HepG2 (cell line): Measurements from ENCODE around the gene EPS8. TPM values are rescaled to one million over a fixed set of nuclear protein-coding genes. Genes with fewer than 3 reads are reported as not detected.

ENCODE experiments used
- ATAC-seq: fragments of 200-7000 bp; cut with Tn5 transposase; 3 replicates; pipeline ENCODE4 v1.9.1; 2020; ENCODE audit warnings: mild to moderate bottlenecking, moderate library complexity
- BruUV-seq: library from RNA; stranded (reverse); fragments of 400-500 nt; replicated peaks from 2 replicates; lab custom pipeline; 2021; lab: Mats Ljungman, UMichigan
- CTCF ChIA-PET: fragments of 300-600 bp; formaldehyde crosslinking; extraction: SDS; loops from one replicate; lab custom pipeline; 2021; ENCODE audit warnings: low total read pairs, inconsistent platforms, low intra/inter-chr PET ratio; lab: Yijun Ruan, JAX
- POLR2A ChIA-PET: fragments of 350-600 bp; sonication (Branson Sonifier 250); formaldehyde crosslinking; loops from one replicate; lab custom pipeline; 2020; ENCODE audit warnings: antibody characterized with exemption, inconsistent platforms; lab: Yijun Ruan, JAX
- DNase-seq: peaks from one replicate; pipeline ENCODE4 v3.0.0-alpha.2; 2015; ENCODE audit warnings: low spot score
- FAIRE-seq: peaks from 3 replicates; lab custom pipeline; 2011; peaks lifted over from hg19 to GRCh38; lab: Jason Lieb, UNC
- H2AFZ ChIP-seq: one replicate; pipeline ENCODE4 v1.6.1; 2011; ENCODE audit warnings: low read length, inconsistent platforms
- H3K27ac ChIP-seq: fragments of 300-600 bp; 3 replicates; pipeline ENCODE4 v1.8.0; 2011; ENCODE audit warnings: mixed run types, mild to moderate bottlenecking, mixed read lengths, low read length, inconsistent platforms; ENCODE audit not compliant: insufficient read depth; ENCODE audit errors: extremely low read length
- H3K27me3 ChIP-seq, 2 experiments: fragments of 200-600 bp in 1 of 2; 2 replicates in 1 of 2; 3 replicates in 1 of 2; pipeline versions ENCODE4 v1.6.0 to v1.8.0; 2011; ENCODE audit warnings: low read length in 2 of 2, mild to moderate bottlenecking in 2 of 2, moderate library complexity in 2 of 2, inconsistent platforms in 1 of 2; ENCODE audit not compliant: insufficient read depth in 2 of 2, control insufficient read depth in 1 of 2
- H3K36me3 ChIP-seq, 2 experiments: fragments of 200-600 bp in 1 of 2; replicated peaks in 1 of 2; 2 replicates in 1 of 2; 3 replicates in 1 of 2; pipeline versions ENCODE4 v1.5.1 to v1.8.0; 2011; ENCODE audit warnings: low read length in 2 of 2, inconsistent platforms in 1 of 2; ENCODE audit not compliant: insufficient read depth in 2 of 2, control insufficient read depth in 1 of 2
- H3K4me1 ChIP-seq: 2 replicates; pipeline ENCODE4 v1.5.1; 2012; ENCODE audit warnings: low read length, inconsistent platforms; ENCODE audit not compliant: insufficient read depth
- H3K4me2 ChIP-seq: 2 replicates; pipeline ENCODE4 v1.6.0; 2011; ENCODE audit warnings: low read depth, low read length, inconsistent platforms
- H3K4me3 ChIP-seq, 3 experiments: fragments of 200-600 bp in 1 of 3; sonication (generic), shearing (Covaris generic) in 1 of 3; replicated peaks in 1 of 3; 2 replicates each; pipeline ENCODE4 v1.5.1; 2011 to 2016; ENCODE audit warnings: low read length in 3 of 3, inconsistent platforms in 2 of 3, low read depth in 2 of 3, mild to moderate bottlenecking in 2 of 3, control low read depth in 1 of 3, mixed read lengths in 1 of 3; ENCODE audit not compliant: insufficient read depth in 1 of 3
- H3K79me2 ChIP-seq: one replicate; pipeline ENCODE4 v1.6.1; 2011; ENCODE audit warnings: low read length, inconsistent platforms; ENCODE audit not compliant: insufficient read depth
- H3K9ac ChIP-seq: 2 replicates; pipeline ENCODE4 v1.6.0; 2011; ENCODE audit warnings: mild to moderate bottlenecking, low read depth, low read length, inconsistent platforms; ENCODE audit not compliant: insufficient read depth
- H3K9me3 ChIP-seq: 2 replicates; pipeline ENCODE4 v1.5.1; 2012; ENCODE audit warnings: mild to moderate bottlenecking, low read length
- H4K20me1 ChIP-seq: 2 replicates; pipeline ENCODE4 v1.6.0; 2011; ENCODE audit warnings: inconsistent platforms, mild to moderate bottlenecking, low read length, moderate library complexity; ENCODE audit not compliant: insufficient read depth
- AGO2 ChIP-seq: fragments of 200-400 bp; formaldehyde crosslinking; optimal IDR thresholded peaks from 2 replicates; pipeline ENCODE3; 2017; ENCODE audit warnings: mild to moderate bottlenecking, low read depth, low read length, moderate library complexity
- ELF4 ChIP-seq: sonication (generic); formaldehyde crosslinking; IDR thresholded peaks from 2 replicates; pipeline ENCODE4 v1.5.0; 2020; ENCODE audit warnings: missing genetic modification reagents, mild to moderate bottlenecking, moderate library complexity, borderline replicate concordance
- JUNB ChIP-seq: sonication (generic); formaldehyde crosslinking; IDR thresholded peaks from 2 replicates; pipeline ENCODE4 v1.8.0; 2022; ENCODE audit warnings: missing genetic modification reagents, mild to moderate bottlenecking, borderline replicate concordance
- PCBP2 ChIP-seq: fragments of 200-400 bp; formaldehyde crosslinking; optimal IDR thresholded peaks from 2 replicates; pipeline ENCODE3; 2018; ENCODE audit warnings: low read length, low read depth; ENCODE audit not compliant: poor library complexity, severe bottlenecking
- STAG1 ChIP-seq: sonication (generic); formaldehyde crosslinking; IDR thresholded peaks from 2 replicates; pipeline ENCODE4 v1.4.0; 2020; ENCODE audit warnings: missing genetic modification reagents
- TAF1 ChIP-seq: sonication (generic); formaldehyde crosslinking; IDR thresholded peaks from 2 replicates; pipeline ENCODE4 v1.4.0; 2020; ENCODE audit warnings: missing genetic modification reagents
- TSC22D2 ChIP-seq: sonication (generic); formaldehyde crosslinking; IDR thresholded peaks from 2 replicates; pipeline ENCODE4 v1.5.1; 2020; ENCODE audit warnings: missing genetic modification reagents, mild to moderate bottlenecking, borderline replicate concordance
- ZBTB44 ChIP-seq: sonication (generic); formaldehyde crosslinking; IDR thresholded peaks from 2 replicates; pipeline ENCODE4 v1.4.0; 2020; ENCODE audit warnings: missing genetic modification reagents
- ZNF230 ChIP-seq: sonication (generic); formaldehyde crosslinking; IDR thresholded peaks from 2 replicates; pipeline ENCODE4 v1.4.0; 2020; ENCODE audit warnings: mild to moderate bottlenecking, missing genetic modification reagents
- ZNF367 ChIP-seq: sonication (generic); formaldehyde crosslinking; IDR thresholded peaks from 2 replicates; pipeline ENCODE4 v1.4.0; 2020; ENCODE audit warnings: missing genetic modification reagents, borderline replicate concordance
- ZNF576 ChIP-seq: sonication (generic); formaldehyde crosslinking; IDR thresholded peaks from 2 replicates; pipeline ENCODE4 v1.4.0; 2020; ENCODE audit warnings: mild to moderate bottlenecking, missing genetic modification reagents
- ZNF605 ChIP-seq: sonication (generic); formaldehyde crosslinking; IDR thresholded peaks from 2 replicates; pipeline ENCODE4 v1.8.0; 2022; ENCODE audit warnings: mild to moderate bottlenecking, missing genetic modification reagents
- ZSCAN29 ChIP-seq: sonication (generic); formaldehyde crosslinking; conservative IDR thresholded peaks from 2 replicates; pipeline ENCODE4 v1.4.0; 2020; ENCODE audit warnings: mild to moderate bottlenecking, missing genetic modification reagents
- WGBS: methylation state at CpG from one replicate; pipeline ENCODE4 v1.1.6; 2017; ENCODE audit warnings: low lambda C conversion rate; 5-methylcytosine and 5-hydroxymethylcytosine counted together
- in situ Hi-C: cut with HindIII; loops from 2 replicates; pipeline ENCODE4 v1.10.0; 2017; ENCODE audit warnings: low pct_unique_long_range_greater_than_20kb; ENCODE audit not compliant: extremely low pct_ligation_motif_present
- intact Hi-C: fragments of 100-400 bp; cut with micrococcal nuclease; formaldehyde crosslinking; loops from one replicate; pipeline ENCODE4 v1.10.0; 2022; ENCODE audit not compliant: unreplicated experiment
- polyA plus RNA-seq, 8 experiments: library from polyadenylated mRNA; depleted of rRNA in 3 of 8; stranded (reverse) in 7 of 8; unstranded in 1 of 8; fragments of >200 nt; fragmentation: Illumina TruSeq in 4 of 8; extraction: Trizol in 4 of 8; gene quantifications; 2 replicates each; pipeline versions ENCODE4 v1.2.1 to v1.2.3, GENCODE V29; 2011 to 2016; ENCODE audit warnings: low read depth in 4 of 8, missing spikeins in 1 of 8, mixed read lengths in 1 of 8; ENCODE audit not compliant: insufficient read depth in 1 of 8
- total RNA-seq, 5 experiments: library from RNA; depleted of rRNA; stranded (reverse); fragments of >200 nt; fragmentation: Illumina TruSeq; extraction: Trizol; gene quantifications; 2 replicates each; pipeline ENCODE4 v1.2.3, GENCODE V29; 2016; ENCODE audit warnings: low read depth in 1 of 5

EPS8 gene
- total and polyA plus RNA-seq, 2 of the 13 experiments (the other 11 are each of a cell fraction or from before 2014, with no cell fraction given): 37.1 to 43.4 TPM

DNA sequence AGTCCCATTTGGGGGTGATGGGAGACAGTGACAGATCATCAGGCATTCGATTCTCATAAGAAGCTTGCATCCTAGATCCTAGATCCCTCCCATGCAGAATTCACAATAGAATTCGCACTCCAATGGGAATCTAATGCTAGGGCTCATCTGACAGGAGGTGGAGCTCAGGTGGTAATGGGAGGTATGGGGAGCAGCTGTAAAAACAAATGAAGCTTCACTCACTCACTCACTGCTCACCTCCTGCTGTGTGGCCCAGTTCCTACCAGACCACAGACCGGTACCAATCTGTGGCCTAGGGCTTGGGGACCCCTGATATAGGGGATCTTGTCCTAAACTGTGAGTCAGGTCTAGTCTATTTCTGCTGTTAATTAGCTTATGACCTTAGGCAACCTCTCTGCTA, 40.1 kb upstream of the EPS8 start (continued):
- no peak for TF ChIP-seq ELF4 (CRISPR knock-in tag)
- TF ChIP-seq, all 625 proteins: peak for 0

DNA sequence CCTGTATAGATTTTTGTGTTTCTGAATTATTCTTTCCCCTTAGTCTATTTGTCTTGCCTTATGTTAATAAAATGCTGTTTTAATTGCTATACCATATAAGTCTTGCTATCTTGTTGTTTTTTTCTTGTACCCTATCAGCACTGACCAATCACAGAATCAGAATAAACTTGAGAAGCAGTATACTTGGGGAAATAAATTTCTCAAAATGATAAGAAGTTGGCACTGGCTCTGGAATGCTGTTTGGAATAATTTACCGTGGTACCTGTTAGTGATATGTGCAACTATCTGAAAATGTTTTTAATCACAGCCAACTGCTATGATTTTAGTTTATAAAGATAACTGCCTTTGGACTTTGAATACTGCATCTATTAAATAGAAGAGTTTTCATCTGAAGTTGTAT, 37.9 kb upstream of the EPS8 start:
- no peaks in the 10 kb centered on the region for H3K9me3 ChIP-seq
- no peaks in the 10 kb centered on the region for H3K79me2 ChIP-seq
- TF ChIP-seq TAF1: no peak
- TF ChIP-seq ZNF576: no peak
- no peak for TF ChIP-seq ZSCAN29 (CRISPR knock-in tag)
- TF ChIP-seq STAG1 (CRISPR knock-in tag): no peak
- TF ChIP-seq ZNF230 (CRISPR knock-in tag): no peak
- no peak for TF ChIP-seq ZBTB44 (CRISPR knock-in tag)
- TF ChIP-seq AGO2: no peak
- no peak for TF ChIP-seq PCBP2
- no peak for TF ChIP-seq ZNF367
- TF ChIP-seq ZNF605 (CRISPR knock-in tag): no peak
- TF ChIP-seq TSC22D2: no peak
- no peak for TF ChIP-seq JUNB (CRISPR knock-in tag)
- H3K4me3 ChIP-seq: no peak overlapping the region
- WGBS: 12% methylated on average over 1 of the region's 1 CpG
- ChIA-PET CTCF (no interaction called here), POLR2A (no interaction called here)
- intact Hi-C loops (no loop called here), in situ Hi-C loops (no loop called here)
- H3K4me2 ChIP-seq: no peak overlapping the region
- no peak overlapping the region for H3K9ac ChIP-seq
- no peaks in the 10 kb centered on the region for H4K20me1 ChIP-seq
- DNase-seq (no peak), ATAC-seq (no peak), FAIRE-seq (no peak)
- no peaks in the 10 kb centered on the region for H3K36me3 ChIP-seq
- H3K27me3 ChIP-seq: no peaks in the 10 kb centered on the region
- no peak overlapping the region for H3K27ac ChIP-seq
- peaks cover 20% of the 10 kb centered on the region for H3K4me1 ChIP-seq
- BruUV-seq: no TSS peak
- no peak overlapping the region for H2AFZ ChIP-seq
